Astrocyte (in vitro differentiated cells and primary cell): Measurements from ENCODE around the gene CD34. TPM values are rescaled to one million over a fixed set of nuclear protein-coding genes. Genes with fewer than 3 reads are reported as not detected.

Experiments used
- DNase-seq: peaks from one replicate; pipeline ENCODE4 v3.0.0-alpha.2; 2010; ENCODE audit warnings: low read depth
- FAIRE-seq: peaks from 2 replicates; lab custom pipeline; 2011; peaks lifted over from hg19 to GRCh38; lab: Jason Lieb, UNC
- H2AFZ ChIP-seq: 2 replicates; pipeline ENCODE4 v1.6.0; 2012; ENCODE audit warnings: low read depth, low read length, inconsistent platforms
- H3K27ac ChIP-seq: 2 replicates; pipeline ENCODE4 v1.5.1; 2011; ENCODE audit warnings: low read depth, low read length, inconsistent platforms
- H3K27me3 ChIP-seq: 2 replicates; pipeline ENCODE4 v1.6.0; 2011; ENCODE audit warnings: low read length, inconsistent platforms; ENCODE audit not compliant: insufficient read depth
- H3K36me3 ChIP-seq: 2 replicates; pipeline ENCODE4 v1.5.1; 2011; ENCODE audit warnings: low read length, inconsistent platforms; ENCODE audit not compliant: insufficient read depth
- H3K4me1 ChIP-seq: 2 replicates; pipeline ENCODE4 v1.5.1; 2011; ENCODE audit warnings: low read length, inconsistent platforms; ENCODE audit not compliant: insufficient read depth
- H3K4me2 ChIP-seq: 2 replicates; pipeline ENCODE4 v1.6.0; 2012; ENCODE audit warnings: low read length, inconsistent platforms
- H3K4me3 ChIP-seq: 2 replicates; pipeline ENCODE4 v1.5.1; 2011; ENCODE audit warnings: low read depth, mild to moderate bottlenecking, low read length, inconsistent platforms; ENCODE audit not compliant: insufficient read depth
- H3K79me2 ChIP-seq: 2 replicates; pipeline ENCODE4 v1.6.0; 2012; ENCODE audit warnings: mild to moderate bottlenecking, low read length, inconsistent platforms; ENCODE audit not compliant: insufficient read depth
- H3K9ac ChIP-seq: 2 replicates; pipeline ENCODE4 v1.6.0; 2012; ENCODE audit warnings: mild to moderate bottlenecking, low read length, inconsistent platforms
- H3K9me3 ChIP-seq: 2 replicates; pipeline ENCODE4 v1.5.1; 2012; ENCODE audit warnings: low read depth, mild to moderate bottlenecking, low read length, inconsistent platforms; ENCODE audit not compliant: insufficient read depth
- H4K20me1 ChIP-seq: 2 replicates; pipeline ENCODE4 v1.6.0; 2012; ENCODE audit warnings: low read length, inconsistent platforms; ENCODE audit not compliant: insufficient read depth
- H3K27ac Mint-ChIP-seq: one replicate; pipeline ENCODE4 v1.8.0; 2021; ENCODE audit warnings: mild to moderate bottlenecking, mixed read lengths; ENCODE audit not compliant: unreplicated experiment
- H3K27me3 Mint-ChIP-seq: one replicate; pipeline ENCODE4 v1.8.0; 2021; ENCODE audit warnings: low read depth, mixed read lengths; ENCODE audit not compliant: unreplicated experiment
- H3K36me3 Mint-ChIP-seq: one replicate; pipeline ENCODE4 v1.8.0; 2021; ENCODE audit warnings: low read depth, mixed read lengths; ENCODE audit not compliant: unreplicated experiment
- H3K4me1 Mint-ChIP-seq: one replicate; pipeline ENCODE4 v1.8.0; 2021; ENCODE audit warnings: low read depth, mixed read lengths; ENCODE audit not compliant: unreplicated experiment
- H3K4me3 Mint-ChIP-seq: one replicate; pipeline ENCODE4 v1.8.0; 2021; ENCODE audit warnings: mild to moderate bottlenecking, moderate library complexity, mixed read lengths; ENCODE audit not compliant: unreplicated experiment
- H3K9me3 Mint-ChIP-seq: one replicate; pipeline ENCODE4 v1.8.0; 2021; ENCODE audit warnings: mild to moderate bottlenecking, mixed read lengths; ENCODE audit not compliant: unreplicated experiment
- EZH2 ChIP-seq: IDR thresholded peaks from 2 replicates; pipeline ENCODE4 v1.6.1; 2012; ENCODE audit warnings: mild to moderate bottlenecking, low read length, inconsistent platforms; ENCODE audit not compliant: insufficient read depth
- total RNA-seq: library from RNA; stranded (reverse); gene quantifications from 2 replicates; pipeline ENCODE4 v1.2.1, GENCODE V29; 2021
- TF ChIP-seq, protein P1 (sequence below): IDR thresholded peaks from 2 replicates; pipeline ENCODE4 v1.5.1; 2011; ENCODE audit warnings: low read depth, mild to moderate bottlenecking, inconsistent platforms, low read length, moderate library complexity; ENCODE audit not compliant: insufficient read depth

Gene CD34
- total RNA-seq, 1 donor from 2014 or later, result 0.45 TPM

DNA sequence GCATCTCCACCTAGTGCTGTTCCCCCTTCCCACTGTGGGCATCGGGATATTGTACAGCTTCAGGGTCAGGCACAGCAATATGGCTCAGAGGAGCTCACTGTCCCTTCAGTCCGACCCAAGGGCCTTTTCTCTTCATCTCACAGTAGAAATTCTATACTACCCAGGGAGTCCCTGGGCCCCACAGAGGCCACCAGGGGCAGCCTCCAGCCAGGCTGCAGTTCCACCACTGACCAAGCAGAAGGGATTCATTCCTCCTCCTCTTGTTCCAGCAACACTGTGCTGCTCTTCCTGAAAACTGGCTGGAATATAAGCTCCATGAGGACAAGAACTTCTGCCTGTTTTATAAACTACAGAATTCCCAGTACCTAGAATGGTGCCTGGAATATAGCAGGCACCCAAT lies 70.5 kb downstream of the CD34 start:
- Histone ChIP-seq H4K20me1 (no peaks in the 10 kb centered on the region), H3K4me1 (no peaks in the 10 kb centered on the region), H2AFZ (no peak overlapping the region), H3K9me3 (no peaks in the 10 kb centered on the region), H3K27ac (no peak overlapping the region), H3K4me3 (no peak overlapping the region), H3K9ac (no peak overlapping the region), H3K79me2 (peaks cover 3% of the 10 kb centered on the region), H3K27me3 (no peaks in the 10 kb centered on the region), H3K4me2 (no peak overlapping the region), H3K36me3 (no peaks in the 10 kb centered on the region)
- H3K27ac Mint-ChIP-seq, result no peak overlapping the region
- peaks cover 2% of the 10 kb centered on the region for H3K27me3 Mint-ChIP-seq
- no peaks in the 10 kb centered on the region for H3K4me1 Mint-ChIP-seq
- DNase-seq (no peak), FAIRE-seq (no peak)
- no peak overlapping the region for H3K4me3 Mint-ChIP-seq
- peaks cover 2% of the 10 kb centered on the region for H3K9me3 Mint-ChIP-seq
- TF ChIP-seq EZH2, result no peak
- TF ChIP-seq, protein P1, sequence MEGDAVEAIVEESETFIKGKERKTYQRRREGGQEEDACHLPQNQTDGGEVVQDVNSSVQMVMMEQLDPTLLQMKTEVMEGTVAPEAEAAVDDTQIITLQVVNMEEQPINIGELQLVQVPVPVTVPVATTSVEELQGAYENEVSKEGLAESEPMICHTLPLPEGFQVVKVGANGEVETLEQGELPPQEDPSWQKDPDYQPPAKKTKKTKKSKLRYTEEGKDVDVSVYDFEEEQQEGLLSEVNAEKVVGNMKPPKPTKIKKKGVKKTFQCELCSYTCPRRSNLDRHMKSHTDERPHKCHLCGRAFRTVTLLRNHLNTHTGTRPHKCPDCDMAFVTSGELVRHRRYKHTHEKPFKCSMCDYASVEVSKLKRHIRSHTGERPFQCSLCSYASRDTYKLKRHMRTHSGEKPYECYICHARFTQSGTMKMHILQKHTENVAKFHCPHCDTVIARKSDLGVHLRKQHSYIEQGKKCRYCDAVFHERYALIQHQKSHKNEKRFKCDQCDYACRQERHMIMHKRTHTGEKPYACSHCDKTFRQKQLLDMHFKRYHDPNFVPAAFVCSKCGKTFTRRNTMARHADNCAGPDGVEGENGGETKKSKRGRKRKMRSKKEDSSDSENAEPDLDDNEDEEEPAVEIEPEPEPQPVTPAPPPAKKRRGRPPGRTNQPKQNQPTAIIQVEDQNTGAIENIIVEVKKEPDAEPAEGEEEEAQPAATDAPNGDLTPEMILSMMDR, result no peak
- H3K36me3 Mint-ChIP-seq, result no peaks in the 10 kb centered on the region

DNA sequence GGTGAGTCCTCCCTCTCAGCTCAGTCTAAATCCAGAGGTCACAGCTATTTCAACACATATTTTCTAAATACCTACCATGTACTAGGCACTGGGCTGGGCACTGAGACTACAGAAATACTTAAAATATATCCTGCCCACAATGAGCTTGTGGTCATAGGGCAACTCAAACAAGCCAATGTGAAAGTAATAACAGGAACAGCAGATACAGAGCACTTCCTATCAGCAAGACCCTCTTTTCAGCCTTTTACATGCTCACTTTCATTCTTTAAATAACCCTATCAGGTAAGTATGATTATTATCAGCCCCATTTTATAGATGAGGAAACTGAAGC lies 71.9 kb downstream of the CD34 start:
- H3K27ac Mint-ChIP-seq, result no peak overlapping the region
- TF ChIP-seq, protein P1, result no peak
- TF ChIP-seq EZH2, result no peak
- DNase-seq (no peak), FAIRE-seq (no peak)
- H3K36me3 ChIP-seq, result no peaks in the 10 kb centered on the region
- no peaks in the 10 kb centered on the region for H3K4me1 ChIP-seq
- no peak overlapping the region for H2AFZ ChIP-seq
- peaks cover 4% of the 10 kb centered on the region for H3K27me3 Mint-ChIP-seq
- no peaks in the 10 kb centered on the region for H3K9me3 ChIP-seq
- no peaks in the 10 kb centered on the region for H3K27me3 ChIP-seq
- no peak overlapping the region for H3K4me3 ChIP-seq
- peaks cover 3% of the 10 kb centered on the region for H3K79me2 ChIP-seq
- H3K9me3 Mint-ChIP-seq, result peaks cover 4% of the 10 kb centered on the region
- H3K4me2 ChIP-seq, result no peak overlapping the region
- no peaks in the 10 kb centered on the region for H4K20me1 ChIP-seq
- no peak overlapping the region for H3K27ac ChIP-seq
- H3K9ac ChIP-seq, result no peak overlapping the region
- no peak overlapping the region for H3K4me3 Mint-ChIP-seq
- no peaks in the 10 kb centered on the region for H3K4me1 Mint-ChIP-seq
- peaks cover 6% of the 10 kb centered on the region for H3K36me3 Mint-ChIP-seq

DNA sequence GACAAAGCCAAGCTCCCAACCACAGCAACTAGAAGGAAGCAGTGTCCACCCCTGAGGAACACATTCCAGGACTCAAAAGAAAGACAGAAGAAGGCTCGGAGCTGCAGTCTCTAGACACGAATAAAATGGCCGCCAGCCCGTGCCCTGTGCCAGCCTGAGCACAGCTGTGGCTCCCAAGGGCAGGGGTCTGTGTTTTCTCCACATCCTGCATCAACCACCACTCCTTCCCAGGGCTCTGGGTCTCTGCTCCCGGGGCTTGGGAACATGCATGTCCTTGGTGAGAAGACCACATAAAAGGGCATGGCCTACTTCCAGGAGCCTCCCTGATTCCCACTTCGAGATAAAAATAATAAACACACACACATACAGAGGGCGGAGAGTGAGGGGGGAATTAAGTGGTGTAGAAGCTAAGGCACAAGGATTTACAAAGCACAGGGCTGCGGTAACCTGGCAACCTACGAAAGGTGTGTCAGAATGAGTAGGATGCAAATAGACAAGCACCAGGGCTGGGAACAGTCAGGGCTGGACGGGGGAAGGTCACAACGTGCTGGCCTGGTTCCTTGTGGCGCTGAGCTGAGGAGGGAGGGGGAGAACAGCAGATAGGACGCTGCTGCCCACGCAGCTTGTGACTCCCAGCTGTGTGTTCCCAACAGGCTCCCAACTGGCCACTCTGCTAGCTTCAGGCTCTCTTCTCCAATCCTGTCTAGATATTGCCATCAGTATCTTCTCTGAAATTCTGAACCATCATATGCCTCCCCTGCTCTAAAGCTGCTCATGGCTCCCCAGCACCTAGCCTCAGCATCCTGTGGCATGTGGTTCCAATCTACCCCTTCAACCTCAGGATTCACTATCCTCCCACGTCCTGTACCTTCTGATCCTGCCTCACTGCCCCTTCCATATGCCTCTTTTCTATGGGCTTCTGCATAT lies 72.5 kb downstream of the CD34 start:
- Histone ChIP-seq H3K79me2 (no peaks in the 10 kb centered on the region), H3K4me1 (no peaks in the 10 kb centered on the region), H3K4me2 (no peak overlapping the region), H3K27ac (no peak overlapping the region), H3K27me3 (no peaks in the 10 kb centered on the region), H4K20me1 (no peaks in the 10 kb centered on the region), H2AFZ (peak overlapping the region; percentile 0), H3K36me3 (no peaks in the 10 kb centered on the region), H3K9ac (no peak overlapping the region), H3K9me3 (no peaks in the 10 kb centered on the region), H3K4me3 (no peak overlapping the region)
- no peak for FAIRE-seq
- no peak for DNase-seq
- H3K9me3 Mint-ChIP-seq, result peaks cover 4% of the 10 kb centered on the region
- peaks cover 8% of the 10 kb centered on the region for H3K36me3 Mint-ChIP-seq
- H3K27ac Mint-ChIP-seq, result no peak overlapping the region
- no peaks in the 10 kb centered on the region for H3K4me1 Mint-ChIP-seq
- H3K4me3 Mint-ChIP-seq, result no peak overlapping the region
- TF ChIP-seq EZH2, result no peak
- TF ChIP-seq, protein P1, result no peak
- H3K27me3 Mint-ChIP-seq, result peaks cover 5% of the 10 kb centered on the region
